CD4-positive, alpha-beta T cell (primary cell): Measurements from ENCODE around the gene VEZF1. TPM values are rescaled to one million over a fixed set of nuclear protein-coding genes. Genes with fewer than 3 reads are reported as not detected.
A peak's percentile ranks its signal among the peaks of the same experiment; 100 is the strongest.

Experiments used
- ATAC-seq: fragments of 200-7000 bp; cut with Tn5 transposase; one replicate; pipeline ENCODE4 v1.10.0; 2022; ENCODE audit warnings: mild to moderate bottlenecking; ENCODE audit not compliant: poor library complexity
- CTCF ChIA-PET: fragments of 350-600 bp; sonication (Branson Sonifier 250); formaldehyde crosslinking; loops from one replicate; lab custom pipeline; 2021; ENCODE audit warnings: antibody characterized with exemption, inconsistent platforms; lab: Charles Lee
- POLR2A ChIA-PET: fragments of 350-600 bp; sonication (Branson Sonifier 250); formaldehyde crosslinking; loops from one replicate; lab custom pipeline; 2021; ENCODE audit warnings: antibody characterized with exemption, inconsistent platforms; lab: Charles Lee
- DNase-seq, 14 experiments: peaks; one replicate each; pipeline ENCODE4 v3.0.0-alpha.2; 2013 to 2020; ENCODE audit warnings: mixed read lengths in 2 of 14
- H3K27ac ChIP-seq, 2 donors: one replicate each; pipeline versions ENCODE4 v1.5.1 to v1.7.0; 2013; ENCODE audit warnings: low read length in 2 of 2, low read depth in 1 of 2, mild to moderate bottlenecking in 1 of 2
- H3K27me3 ChIP-seq, 2 experiments: 1 replicate in 1 of 2; 2 replicates in 1 of 2; pipeline versions ENCODE4 v1.6.1 to v1.7.0; 2013; ENCODE audit warnings: low read length in 2 of 2, control low read depth in 1 of 2, mild to moderate bottlenecking in 1 of 2, moderate library complexity in 1 of 2; ENCODE audit not compliant: insufficient read depth in 2 of 2, control insufficient read depth in 1 of 2
- H3K36me3 ChIP-seq: one replicate; pipeline ENCODE4 v1.6.1; 2013; ENCODE audit warnings: low read length, control low read depth; ENCODE audit not compliant: insufficient read depth
- H3K4me1 ChIP-seq: one replicate; pipeline ENCODE4 v1.6.1; 2013; ENCODE audit warnings: low read length, control low read depth; ENCODE audit not compliant: insufficient read depth
- H3K4me3 ChIP-seq: one replicate; pipeline ENCODE4 v1.5.1; 2013; ENCODE audit warnings: mild to moderate bottlenecking, low read length, moderate library complexity
- H3K9me3 ChIP-seq, 2 experiments: 1 replicate in 1 of 2; 2 replicates in 1 of 2; pipeline versions ENCODE4 v1.6.1 to v1.7.0; 2013; ENCODE audit warnings: low read length in 2 of 2, mild to moderate bottlenecking in 2 of 2, control low read depth in 1 of 2, moderate library complexity in 1 of 2; ENCODE audit not compliant: control insufficient read depth in 1 of 2, insufficient read depth in 1 of 2
- H3K27ac Mint-ChIP-seq: one replicate; pipeline ENCODE4 v1.8.0; 2020; ENCODE audit warnings: mixed read lengths
- H3K27me3 Mint-ChIP-seq: one replicate; pipeline ENCODE4 v1.8.0; 2021; ENCODE audit warnings: mixed read lengths
- H3K36me3 Mint-ChIP-seq: one replicate; pipeline ENCODE4 v1.8.0; 2021; ENCODE audit warnings: low read depth, mixed read lengths
- H3K4me1 Mint-ChIP-seq: one replicate; pipeline ENCODE4 v1.8.0; 2021; ENCODE audit warnings: low read depth, mixed read lengths
- H3K4me3 Mint-ChIP-seq: one replicate; pipeline ENCODE4 v1.8.0; 2020; ENCODE audit warnings: mild to moderate bottlenecking, mixed read lengths
- H3K9me3 Mint-ChIP-seq: one replicate; pipeline ENCODE4 v1.8.0; 2020; ENCODE audit warnings: mixed read lengths
- CTCF ChIP-seq: fragments of 200-600 bp; IDR thresholded peaks from one replicate; pipeline ENCODE4 v1.8.0; 2022; ENCODE audit warnings: antibody characterized with exemption, mild to moderate bottlenecking
- intact Hi-C, 2 experiments: fragments of 100-400 bp; cut with DNase I in 1 of 2; cut with micrococcal nuclease in 1 of 2; formaldehyde crosslinking; loops; one replicate each; pipeline versions ENCODE4 v1.15.1 to v1.9.0; 2023 to 2025; cut with DNase I, micrococcal nuclease
- total RNA-seq, 174 experiments: library from RNA in 2 of 174; stranded (reverse) in 2 of 174; gene quantifications; one replicate each; pipeline ENCODE4 v1.2.3 and lab custom pipeline; 2021 to 2026

The VEZF1 gene
- total RNA-seq, 2 experiments from 2014 or later, result 41.6 to 41.7 TPM

DNA sequence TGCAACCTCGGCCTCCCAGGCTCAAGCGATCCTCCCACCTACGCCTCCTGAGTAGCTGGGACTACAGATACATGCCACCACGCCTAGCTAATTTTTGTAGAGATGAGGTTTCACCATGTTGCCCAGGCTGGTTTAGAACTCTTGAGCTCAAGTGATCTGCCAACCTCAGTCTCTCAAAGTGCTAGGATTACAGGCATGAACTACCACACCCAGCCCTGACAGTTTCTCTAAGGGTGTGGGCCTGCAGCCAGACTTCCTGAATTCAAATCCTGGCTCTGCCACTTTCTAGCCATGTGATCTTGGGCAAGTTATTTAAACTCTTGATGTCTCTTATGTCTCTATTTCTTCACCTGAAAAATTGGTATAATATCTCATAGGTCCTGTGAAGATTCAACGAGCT is 38.4 kb downstream of the VEZF1 start:
- no peak overlapping the region for H3K27ac Mint-ChIP-seq
- CTCF ChIA-PET, result interaction anchor here (0.6 kb wide), 1 partner anchor 14 kb away, joined by 3 read pairs; no protein-coding TSS in a partner anchor
- peaks cover 37% of the 10 kb centered on the region for H3K4me1 Mint-ChIP-seq
- H3K27me3 Mint-ChIP-seq, result peaks cover 13% of the 10 kb centered on the region
- no peak overlapping the region for H3K27ac ChIP-seq
- H3K9me3 Mint-ChIP-seq, result no peaks in the 10 kb centered on the region
- no peaks in the 10 kb centered on the region for H3K36me3 Mint-ChIP-seq
- POLR2A ChIA-PET, result no interaction called here
- no peaks in the 10 kb centered on the region for H3K36me3 ChIP-seq
- H3K27me3 ChIP-seq, result peaks cover 2 to 6% of the 10 kb centered on the region in 2 experiments
- no peak overlapping the region for H3K4me3 Mint-ChIP-seq
- intact Hi-C loops, result loop anchor here in 1 of 2 experiments (5.0 kb wide), 1 partner anchor 38 kb away; the partner anchor contains the start of gene VEZF1
- H3K4me3 ChIP-seq, result no peak overlapping the region
- TF ChIP-seq CTCF, result no peak
- ATAC-seq, result no peak
- no peak for DNase-seq
- no peaks in the 10 kb centered on the region for H3K9me3 ChIP-seq
- H3K4me1 ChIP-seq, result peaks cover 38% of the 10 kb centered on the region

GRCh38 chr17:57948555-57949420 is 39.3 kb downstream of the VEZF1 start:
- Histone ChIP-seq H3K27me3 (no peaks in the 10 kb centered on the region), H3K27ac (no peak overlapping the region), H3K4me3 (no peak overlapping the region), H3K9me3 (no peaks in the 10 kb centered on the region), H3K36me3 (no peaks in the 10 kb centered on the region), H3K4me1 (peaks cover 33% of the 10 kb centered on the region)
- no peak for TF ChIP-seq CTCF
- CTCF ChIA-PET, result no interaction called here
- Mint-ChIP-seq H3K36me3 (no peaks in the 10 kb centered on the region), H3K4me1 (peaks cover 37% of the 10 kb centered on the region), H3K27ac (no peak overlapping the region), H3K27me3 (peaks cover 8% of the 10 kb centered on the region), H3K4me3 (peak overlapping the region; percentile 26), H3K9me3 (no peaks in the 10 kb centered on the region)
- intact Hi-C loops, result no loop called here
- DNase-seq, result peak in 2 of 14 experiments; percentile 53 to 62
- POLR2A ChIA-PET, result interaction anchor here (0.8 to 1.3 kb wide), 2 partner anchors 10 to 58 kb away, joined by 3 to 4 read pairs; partner anchors contain the start of gene SRSF1
- ATAC-seq, result no peak

DNA sequence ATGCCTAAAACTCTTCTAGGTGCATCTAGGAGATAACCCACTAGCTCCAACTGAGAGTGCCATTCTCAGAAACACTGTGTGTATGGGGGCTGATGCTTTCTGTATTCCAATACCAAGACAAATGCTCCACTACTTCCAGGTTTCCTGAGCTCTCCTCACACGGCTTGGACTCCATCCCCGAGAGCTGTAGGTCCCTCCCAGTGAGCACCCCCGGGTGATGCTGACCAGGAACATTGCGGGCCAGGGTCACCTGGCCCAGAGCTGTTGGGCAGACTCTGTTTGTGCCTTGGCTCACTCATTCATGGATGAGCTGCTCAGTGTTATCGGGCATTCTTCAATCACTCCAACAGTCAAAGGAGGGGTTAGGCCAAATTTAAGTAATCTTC is 39.9 kb downstream of the VEZF1 start:
- Histone ChIP-seq H3K27me3 (no peaks in the 10 kb centered on the region), H3K36me3 (no peaks in the 10 kb centered on the region), H3K9me3 (no peaks in the 10 kb centered on the region), H3K4me1 (peaks cover 33% of the 10 kb centered on the region), H3K4me3 (no peak overlapping the region), H3K27ac (no peak overlapping the region)
- ChIA-PET CTCF (no interaction called here), POLR2A (interaction anchor here (0.8 to 1.9 kb wide), 4 partner anchors 8 to 59 kb away, joined by 3 to 12 read pairs (median 4); partner anchors contain the start of genes CUEDC1 and SRSF1)
- Mint-ChIP-seq H3K4me1 (peaks cover 36% of the 10 kb centered on the region), H3K27me3 (peaks cover 4% of the 10 kb centered on the region), H3K9me3 (no peaks in the 10 kb centered on the region), H3K36me3 (no peaks in the 10 kb centered on the region), H3K4me3 (peak overlapping the region; percentile 26), H3K27ac (no peak overlapping the region)
- intact Hi-C loops, result no loop called here
- DNase-seq (no peak), ATAC-seq (no peak)
- TF ChIP-seq CTCF, result no peak
